GM12878 (cell line): ENCODE data around the gene CNTNAP2. TPM values are rescaled to one million over a fixed set of nuclear protein-coding genes. Genes with fewer than 3 reads are reported as not detected.

ENCODE experiments used
- BACH1 ChIP-seq: fragments of 450-650 bp; IDR thresholded peaks from 2 replicates; pipeline ENCODE4 v1.6.1; 2017; ENCODE audit warnings: mild to moderate bottlenecking, borderline replicate concordance
- E2F4 ChIP-seq: IDR thresholded peaks from 2 replicates; pipeline ENCODE4 v1.6.1; 2012; ENCODE audit warnings: low read depth, low read length, improper control_type of control experiment
- MEF2A ChIP-seq: IDR thresholded peaks from 2 replicates; pipeline ENCODE4 v1.6.1; 2011; ENCODE audit warnings: low read depth, mild to moderate bottlenecking, low read length, moderate library complexity; ENCODE audit not compliant: insufficient read depth
- MYC ChIP-seq: IDR thresholded peaks from 2 replicates; pipeline ENCODE4 v1.6.1; 2011; ENCODE audit warnings: mild to moderate bottlenecking, low read length, moderate library complexity, inconsistent platforms; ENCODE audit not compliant: insufficient read depth, insufficient replicate concordance, insufficient read length, severe bottlenecking
- PAX8 ChIP-seq: fragments of 450-650 bp; IDR thresholded peaks from 2 replicates; pipeline ENCODE4 v1.6.1; 2017; ENCODE audit warnings: mild to moderate bottlenecking, moderate library complexity
- SIN3A ChIP-seq: IDR thresholded peaks from 2 replicates; pipeline ENCODE4 v1.6.1; 2012; ENCODE audit warnings: low read depth, low read length, improper control_type of control experiment
- SP1 ChIP-seq: IDR thresholded peaks from one replicate; pipeline ENCODE4 v1.6.1; 2011; ENCODE audit warnings: low read depth, low read length
- ZZZ3 ChIP-seq: IDR thresholded peaks from 2 replicates; pipeline ENCODE4 v1.6.1; 2011; ENCODE audit warnings: low read depth; ENCODE audit not compliant: control insufficient read depth, insufficient read length
- polyA plus RNA-seq, 11 experiments: library from polyadenylated mRNA; depleted of rRNA in 4 of 11; unstranded in 6 of 11; stranded (reverse) in 5 of 11; fragments of >200 nt; fragmentation: Nextera tagmentation in 4 of 11; fragmentation: Illumina TruSeq in 1 of 11; extraction: Ambion mirVana in 4 of 11; extraction: Trizol in 1 of 11; gene quantifications; 1 replicate in 1 of 11; 2 replicates in 10 of 11; pipeline versions ENCODE4 v1.2.1 to v1.2.3, GENCODE V29; 2011 to 2016; ENCODE audit warnings: inconsistent platforms in 2 of 11, missing spikeins in 2 of 11, low read depth in 1 of 11
- total RNA-seq, 4 experiments: library from RNA; depleted of rRNA in 3 of 4; stranded (reverse); fragments of >200 nt in 3 of 4; fragmentation: Illumina TruSeq in 1 of 4; extraction: Trizol in 1 of 4; gene quantifications; 2 replicates each; pipeline versions ENCODE4 v1.2.1 to v1.2.3, GENCODE V29; 2013 to 2021
- TF ChIP-seq, protein P1 (sequence below): fragments of 450-650 bp; IDR thresholded peaks from 2 replicates; pipeline ENCODE4 v1.6.1; 2014; ENCODE audit warnings: mild to moderate bottlenecking
- TF ChIP-seq, protein P2 (sequence below): IDR thresholded peaks from 2 replicates; pipeline ENCODE4 v1.6.1; 2012; ENCODE audit warnings: mild to moderate bottlenecking, low read depth, low read length

CNTNAP2 gene
- total and polyA plus RNA-seq, 10 of the 15 experiments (the other 5 are each of a cell fraction or from before 2014, with no cell fraction given), result 0.03 to 0.08 (median 0.03) TPM; not detected in 7

GRCh38 chr7:148124477-148124876 is 2007.9 kb downstream of the CNTNAP2 start (continued):
- TF ChIP-seq, protein P1, sequence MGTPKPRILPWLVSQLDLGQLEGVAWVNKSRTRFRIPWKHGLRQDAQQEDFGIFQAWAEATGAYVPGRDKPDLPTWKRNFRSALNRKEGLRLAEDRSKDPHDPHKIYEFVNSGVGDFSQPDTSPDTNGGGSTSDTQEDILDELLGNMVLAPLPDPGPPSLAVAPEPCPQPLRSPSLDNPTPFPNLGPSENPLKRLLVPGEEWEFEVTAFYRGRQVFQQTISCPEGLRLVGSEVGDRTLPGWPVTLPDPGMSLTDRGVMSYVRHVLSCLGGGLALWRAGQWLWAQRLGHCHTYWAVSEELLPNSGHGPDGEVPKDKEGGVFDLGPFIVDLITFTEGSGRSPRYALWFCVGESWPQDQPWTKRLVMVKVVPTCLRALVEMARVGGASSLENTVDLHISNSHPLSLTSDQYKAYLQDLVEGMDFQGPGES, result no peak
- TF ChIP-seq SIN3A (no peak), MYC (no peak), E2F4 (no peak), PAX8 (no peak), MEF2A (no peak), BACH1 (no peak), ZZZ3 (no peak), SP1 (no peak)
- TF ChIP-seq, protein P2, sequence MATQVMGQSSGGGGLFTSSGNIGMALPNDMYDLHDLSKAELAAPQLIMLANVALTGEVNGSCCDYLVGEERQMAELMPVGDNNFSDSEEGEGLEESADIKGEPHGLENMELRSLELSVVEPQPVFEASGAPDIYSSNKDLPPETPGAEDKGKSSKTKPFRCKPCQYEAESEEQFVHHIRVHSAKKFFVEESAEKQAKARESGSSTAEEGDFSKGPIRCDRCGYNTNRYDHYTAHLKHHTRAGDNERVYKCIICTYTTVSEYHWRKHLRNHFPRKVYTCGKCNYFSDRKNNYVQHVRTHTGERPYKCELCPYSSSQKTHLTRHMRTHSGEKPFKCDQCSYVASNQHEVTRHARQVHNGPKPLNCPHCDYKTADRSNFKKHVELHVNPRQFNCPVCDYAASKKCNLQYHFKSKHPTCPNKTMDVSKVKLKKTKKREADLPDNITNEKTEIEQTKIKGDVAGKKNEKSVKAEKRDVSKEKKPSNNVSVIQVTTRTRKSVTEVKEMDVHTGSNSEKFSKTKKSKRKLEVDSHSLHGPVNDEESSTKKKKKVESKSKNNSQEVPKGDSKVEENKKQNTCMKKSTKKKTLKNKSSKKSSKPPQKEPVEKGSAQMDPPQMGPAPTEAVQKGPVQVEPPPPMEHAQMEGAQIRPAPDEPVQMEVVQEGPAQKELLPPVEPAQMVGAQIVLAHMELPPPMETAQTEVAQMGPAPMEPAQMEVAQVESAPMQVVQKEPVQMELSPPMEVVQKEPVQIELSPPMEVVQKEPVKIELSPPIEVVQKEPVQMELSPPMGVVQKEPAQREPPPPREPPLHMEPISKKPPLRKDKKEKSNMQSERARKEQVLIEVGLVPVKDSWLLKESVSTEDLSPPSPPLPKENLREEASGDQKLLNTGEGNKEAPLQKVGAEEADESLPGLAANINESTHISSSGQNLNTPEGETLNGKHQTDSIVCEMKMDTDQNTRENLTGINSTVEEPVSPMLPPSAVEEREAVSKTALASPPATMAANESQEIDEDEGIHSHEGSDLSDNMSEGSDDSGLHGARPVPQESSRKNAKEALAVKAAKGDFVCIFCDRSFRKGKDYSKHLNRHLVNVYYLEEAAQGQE, result no peak
